ENCODE results near the gene KEAP1. TPM values are rescaled to one million over a fixed set of nuclear protein-coding genes. Genes with fewer than 3 reads are reported as not detected.

KEAP1 gene
- total and polyA plus RNA-seq, 9 of the 15 experiments (the other 6 are each of a cell fraction or from before 2014, with no cell fraction given) = 2.1 to 95.6 (median 64.3) TPM

GRCh38 chr19:10478903-10479384 lies 24.2 kb downstream of the KEAP1 start (continued):
- TF ChIP-seq GTF3C2 (IDR thresholded peaks at IDR 0.05; ENCODE audit: borderline replicate concordance, extremely low read depth, insufficient read length) (no peak), FIP1L1 (IDR thresholded peaks at IDR 0.05; ENCODE audit: low read depth, low read length, poor library complexity, severe bottlenecking) (no peak), ATF2 (CRISPR knock-in tag; IDR thresholded peaks at IDR 0.05) (no peak), EZH2 (IDR thresholded peaks at IDR 0.05; ENCODE audit: borderline replicate concordance, low read depth, low read length) (no peak), PPARD (CRISPR knock-in tag; IDR thresholded peaks at IDR 0.05) (no peak), NELFE (IDR thresholded peaks at IDR 0.05; ENCODE audit: insufficient read depth, insufficient read length) (no peak), ELF2 (CRISPR knock-in tag; IDR thresholded peaks at IDR 0.05) (no peak), ZNF408 (CRISPR knock-in tag; IDR thresholded peaks at IDR 0.05; ENCODE audit: low read depth) (no peak), ZBTB1 (CRISPR knock-in tag; IDR thresholded peaks at IDR 0.05; ENCODE audit: borderline replicate concordance, low read depth) (no peak), POLR2H (tag; IDR thresholded peaks at IDR 0.05; ENCODE audit: low read depth) (no peak), TBL1XR1 (IDR thresholded peaks at IDR 0.05; ENCODE audit: low read length in 2 of 2) (no peak), ID3 (CRISPR knock-in tag; IDR thresholded peaks at IDR 0.05) (no peak), ID3 (tag; IDR thresholded peaks at IDR 0.05) (no peak), CHAMP1 (IDR thresholded peaks at IDR 0.05) (no peak), MCM7 (IDR thresholded peaks at IDR 0.05) (no peak), SRSF7 (optimal IDR thresholded peaks at IDR 0.05; ENCODE audit: low read depth, low read length) (no peak), BHLHE40 (IDR thresholded peaks at IDR 0.05; ENCODE audit: low read length) (peak; percentile 36; the same call in 1 of the 2 replicates), PRPF4 (IDR thresholded peaks at IDR 0.05; ENCODE audit: insufficient read depth, low read depth, low read length, poor library complexity, severe bottlenecking) (no peak), ZNF586 (CRISPR knock-in tag; conservative IDR thresholded peaks at IDR 0.05) (no peak), KDM1A (IDR thresholded peaks at IDR 0.05) (no peak), SMAD4 (CRISPR knock-in tag; conservative IDR thresholded peaks at IDR 0.05) (no peak), ZNF24 (IDR thresholded peaks at IDR 0.05) (no peak), ZNF79 (CRISPR knock-in tag; IDR thresholded peaks at IDR 0.05; ENCODE audit: low read depth) (no peak)

Measured in K562 (cell line).